ENCODE measurements around the gene RNF40. TPM values are rescaled to one million over a fixed set of nuclear protein-coding genes. Genes with fewer than 3 reads are reported as not detected.

Gene RNF40
- 71.1 TPM for polyA plus RNA-seq (2013, experiment 1 of 2; ENCODE audit: insufficient read length)
- 76.4 TPM for polyA plus RNA-seq (2013, experiment 2 of 2; ENCODE audit: insufficient read length)

DNA sequence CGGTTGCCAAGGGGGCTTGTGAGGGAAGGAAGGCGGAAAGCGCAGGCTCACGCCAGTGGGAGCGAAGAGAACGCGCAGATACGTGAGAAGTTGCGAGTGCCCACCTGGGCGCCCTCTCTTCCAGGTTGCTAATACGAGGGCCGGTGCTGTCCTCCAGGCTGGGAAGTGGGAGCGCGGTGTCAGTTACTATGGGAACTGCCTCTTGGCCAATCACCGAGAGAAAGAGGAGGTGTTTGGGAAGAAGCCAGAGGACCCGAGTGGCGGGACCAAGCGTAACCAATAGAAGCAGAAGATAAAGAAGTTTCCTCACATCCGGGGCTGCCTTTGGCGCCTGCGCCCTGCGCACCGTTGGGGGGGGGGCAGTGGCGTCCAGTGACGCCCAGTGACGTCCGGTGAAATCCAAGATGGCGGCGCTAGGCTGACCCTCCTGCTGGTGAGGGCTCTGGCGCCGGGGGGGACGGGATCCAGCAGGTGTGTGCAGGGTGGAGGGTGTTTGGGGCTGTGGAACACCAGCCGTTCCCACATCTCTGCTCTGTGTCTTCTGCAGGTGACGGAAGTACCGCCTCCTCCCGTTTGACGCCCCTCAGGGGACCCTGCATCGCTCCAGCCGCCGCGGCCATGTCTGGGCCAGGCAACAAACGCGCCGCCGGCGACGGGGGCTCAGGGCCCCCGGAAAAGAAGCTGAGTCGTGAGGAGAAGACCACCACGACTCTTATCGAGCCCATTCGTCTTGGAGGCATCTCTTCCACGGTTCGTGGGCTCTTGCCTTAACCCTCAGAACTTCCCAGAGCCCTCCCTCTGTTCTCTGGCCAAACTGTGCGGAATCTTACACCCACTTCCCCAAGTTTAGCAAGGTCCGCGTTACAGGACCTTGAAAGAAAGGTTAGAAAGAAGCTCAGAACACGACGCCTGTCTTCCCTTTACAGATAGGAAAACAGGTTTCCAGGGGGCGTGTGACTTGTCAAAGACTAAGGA, at the start of gene RNF40, which contains the start of gene CFAP119:
TSS of gene RNF40 (plus strand) at position 395 of the 975 bp plus-strand sequence. CDS start at position 619, 224 bp downstream.
TSS of gene CFAP119 (minus strand) at position 135 of the 975 bp plus-strand sequence. CDS start 314 bp downstream, outside the sequence.
- DNase-seq = peak; percentile 98

DNA sequence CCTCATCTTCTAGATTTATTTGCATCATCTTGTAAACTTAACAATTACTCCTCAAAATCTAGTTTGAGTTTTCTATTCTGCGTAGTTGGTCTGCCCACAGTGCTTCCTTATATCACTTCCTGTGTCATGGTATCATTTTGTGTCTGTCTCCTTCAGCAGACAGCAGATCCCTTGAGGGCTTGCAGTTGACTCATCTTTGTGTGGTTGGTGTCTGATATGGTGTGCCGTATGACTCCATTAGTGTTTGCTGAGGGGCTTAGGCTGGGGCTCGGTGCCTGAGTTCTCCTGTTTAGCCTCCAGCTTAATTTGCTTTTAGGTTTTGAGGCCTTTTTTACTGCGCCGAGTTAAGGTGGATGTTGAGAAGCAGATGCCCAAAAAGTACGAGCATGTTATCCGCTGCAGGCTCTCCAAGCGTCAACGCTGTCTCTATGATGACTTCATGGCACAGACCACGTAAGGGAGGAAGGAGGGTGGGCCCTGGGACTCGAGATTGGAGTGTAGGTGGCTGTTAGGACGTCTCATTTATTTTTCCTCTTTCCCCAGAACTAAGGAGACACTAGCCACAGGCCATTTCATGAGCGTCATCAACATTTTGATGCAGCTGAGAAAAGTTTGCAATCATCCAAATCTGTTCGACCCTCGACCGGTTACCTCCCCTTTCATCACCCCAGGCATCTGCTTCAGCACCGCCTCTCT, 46.2 kb upstream of the RNF40 start:
- DNase-seq = no peak

DNA sequence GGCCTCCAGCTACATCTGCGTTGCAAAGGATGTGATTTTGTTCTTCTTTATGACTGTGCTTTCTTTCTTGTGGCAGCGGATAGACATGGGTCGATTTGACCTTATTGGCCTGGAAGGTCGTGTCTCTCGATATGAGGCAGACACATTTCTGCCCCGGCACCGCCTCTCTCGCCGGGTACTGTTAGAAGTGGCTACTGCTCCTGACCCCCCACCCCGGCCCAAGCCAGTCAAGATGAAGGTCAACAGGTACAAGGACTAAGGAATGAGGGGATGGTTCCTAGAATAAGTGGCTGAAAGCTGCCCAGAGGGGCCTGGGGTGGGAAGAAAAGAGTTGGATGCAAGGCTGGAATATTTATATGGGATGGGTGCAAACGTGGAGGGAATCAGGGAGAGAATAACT, 42.0 kb upstream of the RNF40 start:
- DNase-seq = no peak

DNA sequence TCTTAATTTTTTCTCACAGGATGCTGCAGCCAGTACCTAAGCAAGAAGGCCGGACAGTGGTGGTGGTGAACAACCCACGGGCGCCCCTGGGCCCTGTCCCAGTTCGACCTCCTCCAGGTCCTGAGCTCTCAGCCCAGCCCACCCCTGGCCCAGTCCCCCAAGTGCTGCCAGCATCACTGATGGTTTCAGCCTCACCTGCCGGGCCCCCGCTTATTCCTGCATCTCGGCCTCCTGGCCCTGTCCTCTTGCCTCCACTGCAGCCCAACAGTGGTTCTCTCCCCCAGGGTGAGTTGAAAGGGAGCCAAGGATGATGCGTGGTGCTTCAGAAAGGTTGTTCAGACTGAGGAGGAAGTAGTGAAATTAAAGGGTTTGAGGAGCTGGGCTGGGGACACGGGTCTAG, 41.4 kb upstream of the RNF40 start:
- no peak for DNase-seq

DNA sequence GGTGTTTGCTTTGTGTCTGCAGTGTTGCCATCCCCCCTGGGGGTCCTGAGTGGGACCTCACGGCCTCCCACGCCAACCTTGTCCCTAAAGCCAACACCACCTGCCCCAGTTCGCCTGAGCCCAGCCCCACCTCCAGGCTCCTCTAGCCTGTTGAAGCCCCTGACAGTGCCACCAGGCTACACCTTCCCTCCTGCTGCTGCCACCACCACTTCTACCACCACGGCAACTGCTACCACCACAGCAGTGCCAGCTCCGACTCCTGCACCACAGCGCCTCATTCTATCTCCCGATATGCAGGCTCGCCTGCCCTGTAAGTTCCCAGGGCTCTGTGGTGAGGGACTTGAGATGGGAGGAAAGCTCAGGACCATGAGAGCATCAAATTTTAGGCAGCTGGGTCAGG, 41.0 kb upstream of the RNF40 start:
- DNase-seq = no peak

DNA sequence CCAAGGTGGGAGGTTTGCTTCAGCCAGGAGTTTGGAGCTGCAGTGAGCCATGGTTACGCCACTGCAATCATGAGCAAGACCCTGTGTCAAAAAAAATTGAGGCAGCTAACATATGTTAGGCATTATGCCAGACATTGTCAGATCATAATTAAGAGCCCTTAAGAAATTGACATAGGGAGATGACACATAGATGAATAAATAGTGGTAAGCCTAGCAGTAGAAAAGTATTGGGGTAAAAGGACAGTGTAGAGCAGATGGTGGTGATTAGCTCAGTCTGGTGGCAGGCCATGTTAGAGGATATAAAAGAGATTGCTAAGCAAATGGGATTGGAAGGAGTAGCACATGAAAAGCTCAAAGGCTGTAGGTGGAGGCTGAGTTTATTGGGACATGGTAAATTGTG, 40.5 kb upstream of the RNF40 start:
- DNase-seq = peak; percentile 61

DNA sequence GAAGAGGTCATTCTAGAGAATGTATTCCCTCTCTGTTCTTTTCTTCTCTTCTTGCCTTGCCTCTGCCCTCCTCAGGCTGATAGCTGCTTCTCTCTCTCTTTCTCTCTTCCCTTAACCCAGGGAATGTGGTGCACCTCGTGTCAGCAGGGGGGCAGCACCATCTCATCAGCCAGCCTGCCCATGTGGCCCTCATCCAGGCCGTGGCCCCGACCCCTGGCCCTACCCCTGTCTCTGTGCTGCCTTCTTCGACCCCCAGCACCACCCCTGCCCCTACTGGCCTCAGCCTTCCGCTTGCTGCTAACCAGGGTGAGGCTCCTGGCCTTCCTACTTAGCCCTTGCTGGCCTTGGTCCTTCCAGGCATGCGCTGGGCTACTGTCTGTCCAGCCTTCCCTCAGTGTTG, 39.7 kb upstream of the RNF40 start:
- no peak for DNase-seq

DNA sequence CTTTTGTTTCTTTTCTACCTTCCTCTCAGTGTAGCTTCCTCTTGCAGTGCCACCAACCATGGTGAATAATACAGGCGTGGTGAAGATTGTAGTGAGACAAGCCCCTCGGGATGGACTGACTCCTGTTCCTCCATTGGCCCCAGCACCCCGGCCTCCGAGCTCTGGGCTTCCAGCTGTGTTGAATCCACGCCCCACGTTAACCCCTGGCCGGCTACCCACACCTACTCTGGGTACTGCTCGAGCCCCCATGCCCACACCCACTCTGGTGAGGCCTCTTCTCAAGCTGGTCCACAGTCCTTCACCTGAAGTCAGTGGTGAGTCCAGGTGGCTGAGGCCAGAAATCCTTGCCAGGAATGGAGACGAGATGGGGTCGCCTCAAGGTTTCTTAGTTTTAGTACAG, 39.2 kb upstream of the RNF40 start:
- no peak for DNase-seq

DNA sequence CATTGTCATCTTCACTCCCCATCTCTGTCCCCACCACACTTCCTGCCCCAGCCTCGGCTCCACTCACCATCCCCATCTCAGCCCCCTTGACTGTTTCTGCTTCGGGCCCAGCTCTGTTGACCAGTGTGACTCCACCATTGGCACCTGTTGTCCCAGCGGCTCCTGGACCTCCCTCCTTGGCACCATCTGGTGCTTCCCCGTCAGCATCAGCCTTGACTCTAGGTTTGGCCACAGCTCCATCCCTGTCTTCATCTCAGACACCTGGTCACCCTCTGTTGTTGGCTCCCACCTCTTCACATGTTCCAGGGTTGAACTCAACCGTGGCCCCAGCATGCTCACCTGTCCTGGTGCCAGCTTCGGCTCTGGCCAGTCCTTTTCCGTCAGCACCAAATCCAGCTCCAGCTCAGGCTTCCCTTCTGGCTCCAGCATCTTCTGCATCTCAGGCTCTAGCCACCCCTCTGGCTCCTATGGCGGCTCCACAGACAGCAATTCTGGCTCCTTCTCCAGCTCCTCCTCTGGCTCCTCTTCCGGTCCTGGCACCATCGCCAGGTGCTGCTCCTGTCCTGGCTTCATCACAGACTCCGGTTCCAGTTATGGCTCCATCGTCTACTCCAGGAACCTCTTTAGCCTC, 38.3 kb upstream of the RNF40 start:
- no peak for DNase-seq

DNA sequence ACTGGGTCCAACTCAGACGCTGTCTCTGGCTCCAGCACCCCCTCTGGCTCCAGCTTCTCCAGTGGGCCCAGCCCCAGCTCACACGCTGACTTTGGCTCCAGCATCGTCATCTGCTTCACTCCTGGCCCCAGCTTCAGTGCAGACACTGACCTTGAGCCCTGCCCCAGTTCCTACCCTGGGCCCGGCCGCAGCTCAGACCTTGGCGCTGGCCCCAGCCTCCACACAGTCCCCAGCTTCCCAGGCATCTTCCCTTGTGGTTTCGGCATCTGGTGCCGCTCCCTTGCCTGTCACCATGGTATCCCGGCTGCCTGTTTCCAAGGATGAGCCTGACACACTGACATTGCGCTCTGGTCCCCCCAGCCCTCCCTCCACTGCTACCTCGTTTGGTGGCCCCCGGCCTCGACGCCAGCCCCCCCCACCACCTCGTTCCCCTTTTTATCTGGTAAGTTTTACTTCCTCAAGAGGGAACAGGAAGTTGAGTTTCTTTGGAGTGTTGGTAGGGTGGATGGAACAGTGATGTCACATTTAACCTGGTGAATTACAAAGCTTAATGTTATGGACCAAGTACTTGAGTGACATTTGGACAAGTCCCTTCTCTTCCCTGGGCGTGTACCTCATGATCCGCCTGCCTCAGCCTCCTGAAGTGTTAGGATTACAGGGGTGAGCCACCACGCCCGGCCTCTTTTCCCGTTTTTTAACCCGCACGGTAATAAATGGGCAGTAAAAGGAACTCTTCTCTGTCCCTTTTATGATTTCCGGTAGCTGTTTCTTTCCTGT, 37.3 kb upstream of the RNF40 start:
- no peak for DNase-seq

DNA sequence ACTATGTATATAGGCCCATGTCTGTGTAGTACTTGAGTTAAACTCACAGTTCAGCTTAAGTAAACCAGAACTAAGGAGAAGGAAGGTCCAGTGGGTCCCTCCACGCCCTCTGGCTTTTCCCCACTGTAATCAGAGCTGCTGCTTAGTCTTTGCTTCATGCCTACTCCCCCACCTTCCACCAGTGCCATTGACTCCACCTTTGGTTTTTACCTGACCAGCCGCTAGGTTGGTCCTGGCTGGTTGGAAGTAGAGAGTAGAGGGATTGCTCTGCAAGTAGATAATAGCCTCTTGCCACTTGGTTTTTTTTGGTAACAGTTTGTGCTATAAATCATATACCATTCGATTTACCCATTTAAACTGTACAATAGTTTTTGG, 36.7 kb upstream of the RNF40 start:
- DNase-seq = no peak

DNA sequence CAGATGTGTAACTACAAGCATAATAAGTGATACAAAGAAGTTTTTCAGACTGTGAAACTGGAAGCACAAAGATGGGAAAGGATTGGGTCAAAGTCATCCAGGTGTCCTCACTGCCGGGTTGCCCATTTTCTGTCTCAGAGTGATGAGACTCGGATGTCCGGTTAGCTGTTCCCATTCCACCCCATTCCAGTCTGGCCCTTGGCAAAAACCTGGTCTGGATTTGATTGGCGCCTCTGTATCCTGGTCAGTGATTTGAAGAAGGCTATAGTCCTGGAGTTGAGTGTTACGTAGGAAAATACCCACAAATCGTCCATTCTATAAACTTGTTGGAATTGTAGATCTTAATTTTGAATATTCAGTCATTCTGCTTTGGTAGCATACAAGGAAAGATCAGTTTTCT, 33.8 kb upstream of the RNF40 start:
- no peak for DNase-seq

DNA sequence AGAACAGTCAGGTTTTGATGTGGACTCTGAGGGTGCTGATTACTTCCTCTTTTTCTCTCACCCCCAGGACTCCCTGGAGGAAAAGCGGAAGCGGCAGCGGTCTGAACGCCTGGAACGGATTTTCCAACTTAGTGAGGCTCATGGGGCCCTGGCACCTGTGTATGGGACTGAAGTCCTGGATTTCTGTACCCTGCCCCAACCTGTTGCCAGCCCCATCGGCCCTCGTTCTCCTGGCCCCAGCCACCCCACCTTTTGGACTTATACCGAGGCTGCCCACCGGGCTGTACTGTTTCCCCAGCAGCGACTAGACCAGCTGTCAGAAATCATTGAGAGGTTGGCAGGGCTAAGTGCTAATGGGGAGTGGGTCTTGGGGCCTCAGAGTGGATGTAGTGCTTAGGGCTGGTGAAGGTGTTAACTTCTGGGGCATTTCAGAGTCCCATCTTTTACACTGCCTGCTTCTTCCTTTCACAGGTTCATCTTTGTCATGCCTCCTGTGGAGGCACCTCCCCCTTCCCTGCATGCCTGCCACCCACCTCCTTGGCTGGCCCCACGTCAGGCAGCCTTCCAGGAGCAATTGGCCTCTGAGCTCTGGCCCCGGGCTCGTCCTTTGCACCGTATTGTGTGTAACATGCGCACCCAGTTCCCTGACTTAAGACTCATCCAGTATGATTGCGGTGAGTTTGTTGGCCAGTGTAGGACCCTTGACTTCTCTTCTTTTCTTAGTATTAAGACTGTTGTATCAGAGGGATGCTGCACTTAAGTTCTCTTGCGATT, 33.0 kb upstream of the RNF40 start:
- no peak for DNase-seq

DNA sequence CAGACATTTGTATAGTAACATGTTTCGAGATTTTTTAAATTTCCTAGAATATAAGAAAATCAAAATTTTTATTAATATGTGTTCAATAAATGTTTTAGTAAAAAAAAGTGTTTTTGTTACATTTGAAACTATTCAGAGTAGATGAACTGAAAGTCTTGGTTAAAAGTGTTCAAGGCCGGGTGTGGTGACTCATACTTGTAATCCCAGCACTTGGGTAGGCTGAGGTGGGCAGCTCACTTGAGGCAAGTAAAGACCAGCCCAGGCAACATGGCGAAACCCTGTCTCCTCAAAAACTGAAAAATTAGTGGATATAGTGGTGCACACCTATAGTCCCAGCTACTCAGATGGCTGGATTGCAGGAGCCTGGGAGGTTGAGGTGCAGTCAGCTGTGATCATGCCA, 30.7 kb upstream of the RNF40 start:
- DNase-seq = no peak

DNA sequence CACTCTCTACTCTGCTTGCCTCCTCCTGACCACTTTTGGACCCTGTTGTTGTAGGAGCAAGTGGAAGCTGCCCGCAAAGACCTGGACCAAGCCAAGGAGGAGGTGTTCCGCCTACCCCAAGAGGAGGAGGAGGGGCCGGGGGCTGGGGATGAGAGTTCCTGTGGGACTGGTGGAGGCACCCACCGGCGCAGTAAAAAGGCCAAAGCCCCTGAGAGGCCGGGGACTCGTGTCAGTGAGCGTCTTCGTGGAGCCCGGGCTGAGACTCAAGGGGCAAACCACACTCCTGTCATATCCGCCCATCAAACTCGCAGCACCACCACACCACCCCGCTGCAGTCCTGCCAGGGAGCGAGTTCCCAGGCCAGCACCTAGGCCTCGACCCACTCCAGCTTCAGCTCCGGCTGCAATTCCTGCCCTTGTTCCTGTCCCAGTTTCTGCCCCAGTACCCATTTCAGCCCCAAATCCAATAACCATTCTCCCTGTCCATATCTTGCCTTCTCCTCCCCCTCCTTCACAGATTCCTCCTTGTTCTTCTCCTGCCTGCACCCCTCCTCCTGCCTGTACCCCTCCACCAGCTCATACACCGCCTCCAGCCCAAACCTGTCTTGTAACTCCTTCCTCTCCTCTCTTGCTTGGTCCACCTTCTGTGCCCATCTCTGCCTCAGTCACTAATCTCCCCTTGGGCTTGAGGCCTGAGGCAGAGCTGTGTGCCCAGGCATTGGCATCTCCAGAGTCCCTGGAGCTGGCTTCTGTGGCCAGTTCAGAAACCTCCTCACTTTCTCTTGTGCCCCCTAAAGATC, 24.9 kb upstream of the RNF40 start:
- no peak for DNase-seq

DNA sequence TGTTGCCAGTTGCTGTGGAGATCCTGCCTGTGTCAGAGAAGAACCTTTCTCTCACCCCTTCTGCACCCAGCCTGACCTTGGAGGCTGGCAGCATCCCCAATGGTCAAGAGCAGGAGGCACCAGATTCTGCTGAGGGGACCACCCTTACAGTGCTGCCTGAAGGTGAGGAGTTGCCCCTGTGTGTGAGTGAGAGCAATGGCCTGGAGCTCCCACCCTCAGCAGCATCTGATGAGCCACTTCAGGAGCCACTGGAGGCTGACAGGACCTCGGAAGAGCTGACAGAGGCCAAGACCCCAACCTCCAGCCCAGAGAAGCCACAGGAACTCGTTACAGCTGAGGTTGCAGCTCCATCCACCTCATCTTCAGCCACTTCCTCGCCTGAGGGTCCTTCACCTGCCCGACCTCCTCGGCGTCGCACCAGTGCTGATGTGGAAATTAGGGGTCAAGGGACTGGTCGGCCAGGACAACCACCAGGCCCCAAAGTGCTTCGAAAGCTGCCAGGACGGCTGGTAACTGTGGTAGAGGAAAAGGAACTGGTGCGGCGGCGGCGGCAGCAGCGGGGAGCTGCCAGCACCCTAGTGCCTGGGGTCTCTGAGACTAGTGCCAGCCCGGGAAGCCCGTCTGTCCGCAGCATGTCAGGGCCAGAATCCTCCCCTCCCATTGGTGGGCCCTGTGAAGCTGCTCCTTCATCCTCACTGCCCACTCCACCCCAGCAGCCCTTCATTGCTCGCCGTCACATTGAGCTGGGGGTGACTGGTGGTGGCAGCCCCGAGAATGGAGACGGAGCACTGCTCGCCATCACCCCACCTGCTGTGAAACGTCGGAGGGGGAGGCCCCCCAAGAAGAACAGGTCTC, 24.1 kb upstream of the RNF40 start:
- DNase-seq = no peak

DNA sequence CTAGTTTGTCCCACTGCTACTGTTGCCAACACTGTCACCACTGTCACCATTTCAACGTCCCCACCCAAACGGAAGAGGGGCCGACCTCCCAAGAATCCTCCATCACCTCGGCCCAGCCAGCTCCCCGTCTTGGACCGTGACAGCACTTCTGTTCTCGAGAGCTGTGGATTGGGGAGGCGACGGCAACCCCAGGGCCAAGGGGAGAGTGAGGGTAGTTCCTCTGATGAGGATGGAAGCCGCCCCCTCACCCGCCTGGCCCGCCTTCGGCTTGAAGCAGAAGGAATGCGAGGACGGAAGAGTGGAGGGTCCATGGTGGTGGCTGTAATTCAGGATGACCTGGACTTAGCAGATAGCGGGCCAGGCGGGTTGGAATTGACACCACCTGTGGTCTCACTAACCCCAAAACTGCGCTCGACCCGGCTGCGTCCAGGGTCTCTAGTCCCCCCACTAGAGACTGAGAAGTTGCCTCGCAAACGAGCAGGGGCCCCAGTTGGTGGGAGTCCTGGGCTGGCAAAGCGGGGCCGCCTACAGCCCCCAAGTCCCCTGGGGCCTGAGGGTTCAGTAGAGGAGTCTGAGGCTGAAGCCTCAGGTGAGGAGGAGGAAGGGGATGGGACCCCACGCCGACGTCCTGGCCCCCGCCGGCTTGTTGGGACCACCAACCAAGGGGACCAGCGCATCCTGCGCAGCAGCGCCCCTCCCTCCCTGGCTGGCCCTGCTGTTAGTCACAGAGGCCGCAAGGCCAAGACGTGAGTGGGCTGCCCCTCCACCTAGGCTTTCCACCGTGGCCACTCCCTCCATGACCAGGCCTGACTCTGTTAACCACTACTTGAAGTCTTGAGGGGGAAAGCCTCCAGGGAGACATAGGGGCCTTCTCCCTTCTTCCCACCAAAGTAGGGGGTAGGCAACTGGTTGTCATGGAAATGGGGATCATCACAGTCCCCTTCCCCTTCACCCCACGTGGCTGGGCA, 22.9 kb upstream of the RNF40 start:
- DNase-seq = no peak
